ENCODE results near the gene HHAT. TPM values are rescaled to one million over a fixed set of nuclear protein-coding genes. Genes with fewer than 3 reads are reported as not detected.

Gene HHAT
- total RNA-seq, 1 experiment from 2014 or later, result 3.0 TPM

GRCh38 chr1:210378736-210379135, 50.0 kb downstream of the HHAT start:
- CTCF ChIA-PET, result no interaction called here

GRCh38 chr1:210381934-210382333, 53.2 kb downstream of the HHAT start:
- Histone ChIP-seq H3K4me3 (ENCODE audit: low read depth, low read length, poor library complexity, severe bottlenecking) (no peak overlapping the region), H3K36me3 (ENCODE audit: insufficient read depth, low read length, poor library complexity, severe bottlenecking) (no peaks in the 10 kb centered on the region), H3K27me3 (replicated peaks; ENCODE audit: insufficient read depth, low read depth, low read length, poor library complexity) (no peaks in the 10 kb centered on the region), H3K27ac (ENCODE audit: low read depth, low read length, poor library complexity, severe bottlenecking) (no peak overlapping the region), H3K9me3 (ENCODE audit: low read depth, low read length, poor library complexity, severe bottlenecking) (no peaks in the 10 kb centered on the region), H3K4me1 (ENCODE audit: insufficient read depth, low read length, poor library complexity, severe bottlenecking) (peaks cover 4% of the 10 kb centered on the region)
- intact Hi-C loops (cut with micrococcal nuclease; ENCODE audit: unreplicated experiment), result no loop called here
- DNase-seq (ENCODE audit: low spot score), result no peak
- TF ChIP-seq EZH2 (IDR thresholded peaks at IDR 0.05; ENCODE audit: borderline replicate concordance, low read depth, low read length, poor library complexity, severe bottlenecking) (no peak), CTCF (conservative IDR thresholded peaks at IDR 0.05; ENCODE audit: low read depth, low read length) (no peak)
- no TSS peak for BruUV-seq (replicated peaks)
- CTCF ChIA-PET, result no interaction called here
- POLR2A ChIA-PET (ENCODE audit: low non-redundant PET), result no interaction called here

More at GRCh38 chr1:210378736-210379135, 50.0 kb downstream of the HHAT start:
- no peak overlapping the region for H3K27ac ChIP-seq (ENCODE audit: low read depth, low read length, poor library complexity, severe bottlenecking)
- intact Hi-C loops (cut with micrococcal nuclease; ENCODE audit: unreplicated experiment), result no loop called here
- H3K4me1 ChIP-seq (ENCODE audit: insufficient read depth, low read length, poor library complexity, severe bottlenecking), result peaks cover 8% of the 10 kb centered on the region
- BruUV-seq (replicated peaks), result no TSS peak
- H3K9me3 ChIP-seq (ENCODE audit: low read depth, low read length, poor library complexity, severe bottlenecking), result no peaks in the 10 kb centered on the region
- H3K36me3 ChIP-seq (ENCODE audit: insufficient read depth, low read length, poor library complexity, severe bottlenecking), result no peaks in the 10 kb centered on the region
- no peaks in the 10 kb centered on the region for H3K27me3 ChIP-seq (replicated peaks; ENCODE audit: insufficient read depth, low read depth, low read length, poor library complexity)
- POLR2A ChIA-PET (ENCODE audit: low non-redundant PET), result no interaction called here
- no peak for DNase-seq (ENCODE audit: low spot score)
- TF ChIP-seq CTCF (conservative IDR thresholded peaks at IDR 0.05; ENCODE audit: low read depth, low read length) (no peak), EZH2 (IDR thresholded peaks at IDR 0.05; ENCODE audit: borderline replicate concordance, low read depth, low read length, poor library complexity, severe bottlenecking) (no peak)
- no peak overlapping the region for H3K4me3 ChIP-seq (ENCODE audit: low read depth, low read length, poor library complexity, severe bottlenecking)

- Histone ChIP-seq H3K27me3 (replicated peaks; ENCODE audit: insufficient read depth, low read depth, low read length, poor library complexity) (no peaks in the 10 kb centered on the region), H3K27ac (ENCODE audit: low read depth, low read length, poor library complexity, severe bottlenecking) (no peak overlapping the region), H3K9me3 (ENCODE audit: low read depth, low read length, poor library complexity, severe bottlenecking) (no peaks in the 10 kb centered on the region), H3K4me1 (ENCODE audit: insufficient read depth, low read length, poor library complexity, severe bottlenecking) (no peaks in the 10 kb centered on the region), H3K4me3 (ENCODE audit: low read depth, low read length, poor library complexity, severe bottlenecking) (no peak overlapping the region), H3K36me3 (ENCODE audit: insufficient read depth, low read length, poor library complexity, severe bottlenecking) (no peaks in the 10 kb centered on the region)
- intact Hi-C loops (cut with micrococcal nuclease; ENCODE audit: unreplicated experiment), result no loop called here
- BruUV-seq (replicated peaks), result no TSS peak
- ChIA-PET POLR2A (ENCODE audit: low non-redundant PET) (interaction anchor here (0.6 kb wide), 1 partner anchor 421 kb away, joined by 8 read pairs; no protein-coding TSS in a partner anchor), CTCF (no interaction called here)
- TF ChIP-seq EZH2 (IDR thresholded peaks at IDR 0.05; ENCODE audit: borderline replicate concordance, low read depth, low read length, poor library complexity, severe bottlenecking) (no peak), CTCF (conservative IDR thresholded peaks at IDR 0.05; ENCODE audit: low read depth, low read length) (no peak)
- DNase-seq (ENCODE audit: low spot score), result no peak
Measured at GRCh38 chr1:210384625-210385024, 55.9 kb downstream of the HHAT start.
